Suprapubic skin (tissue), 4 donors: ENCODE results near the gene ZIM2. TPM values are rescaled to one million over a fixed set of nuclear protein-coding genes. Genes with fewer than 3 reads are reported as not detected.

Experiments
- DNase-seq, 2 donors: peaks; one replicate each; pipeline ENCODE4 v3.0.0-alpha.2; 2019; ENCODE audit warnings: low spot score in 2 of 2
- H3K27ac ChIP-seq: fragments of 200-600 bp; sonication (generic); one replicate; pipeline ENCODE4 v1.5.1; 2019
- H3K27me3 ChIP-seq: fragments of 200-600 bp; sonication (generic); one replicate; pipeline ENCODE4 v1.5.1; 2019
- H3K36me3 ChIP-seq: fragments of 200-600 bp; sonication (generic); one replicate; pipeline ENCODE4 v1.5.1; 2019
- H3K4me1 ChIP-seq: fragments of 200-600 bp; sonication (generic); one replicate; pipeline ENCODE4 v1.5.1; 2019
- H3K4me3 ChIP-seq: fragments of 200-600 bp; sonication (generic); one replicate; pipeline ENCODE4 v1.5.1; 2019; ENCODE audit warnings: mild to moderate bottlenecking
- H3K9me3 ChIP-seq: fragments of 200-600 bp; sonication (generic); one replicate; pipeline ENCODE4 v1.5.1; 2019
- CTCF ChIP-seq, 2 donors: fragments of 200-600 bp in 1 of 2; fragments of 450-650 bp in 1 of 2; sonication (generic) in 1 of 2; IDR thresholded peaks; one replicate each; pipeline ENCODE4 v1.5.1; 2016 to 2019; ENCODE audit warnings: antibody characterized with exemption in 2 of 2, mild to moderate bottlenecking in 1 of 2, moderate library complexity in 1 of 2
- EP300 ChIP-seq: sonication (generic); formaldehyde crosslinking; IDR thresholded peaks from one replicate; pipeline ENCODE4 v1.6.1; 2017; ENCODE audit warnings: antibody characterized with exemption
- POLR2A ChIP-seq, 2 donors: fragments of 450-650 bp; IDR thresholded peaks; one replicate each; pipeline ENCODE4 v1.6.1; 2017; ENCODE audit warnings: antibody characterized with exemption in 2 of 2, mild to moderate bottlenecking in 2 of 2, moderate library complexity in 2 of 2
- POLR2AphosphoS5 ChIP-seq, 3 donors: sonication (generic); formaldehyde crosslinking; IDR thresholded peaks; one replicate each; pipeline ENCODE4 v1.6.1; 2017; ENCODE audit warnings: antibody characterized with exemption in 3 of 3
- WGBS: methylation state at CpG from one replicate; pipeline ENCODE4 v1.1.5; 2018; 5-methylcytosine and 5-hydroxymethylcytosine counted together
- total RNA-seq, 4 donors: library from RNA; depleted of rRNA; stranded (reverse); fragments of >200 nt; gene quantifications; one replicate each; pipeline ENCODE4 v1.1.0, GENCODE V29; 2016

ZIM2 gene
- total RNA-seq, 4 donors from 2014 or later = 0.72 TPM; not detected in 3

- Histone ChIP-seq H3K9me3 (peaks cover 9% of the 10 kb centered on the region), H3K4me3 (no peak overlapping the region), H3K27ac (no peak overlapping the region), H3K27me3 (no peaks in the 10 kb centered on the region), H3K36me3 (no peaks in the 10 kb centered on the region), H3K4me1 (peaks cover 5% of the 10 kb centered on the region)
- no peak for DNase-seq
- 53% methylated on average over 1 of the region's 1 CpG for WGBS
- TF ChIP-seq POLR2A (IDR thresholded peaks at IDR 0.05) (no peak), POLR2AphosphoS5 (IDR thresholded peaks at IDR 0.05) (no peak)
Measured at GRCh38 chr19:56764196-56764695, 76.3 kb downstream of the ZIM2 start.

GRCh38 chr19:56760842-56761241 lies 79.7 kb downstream of the ZIM2 start:
- Histone ChIP-seq H3K9me3 (peaks cover 17% of the 10 kb centered on the region), H3K36me3 (no peaks in the 10 kb centered on the region), H3K27me3 (no peaks in the 10 kb centered on the region), H3K27ac (no peak overlapping the region), H3K4me3 (no peak overlapping the region), H3K4me1 (peaks cover 5% of the 10 kb centered on the region)
- TF ChIP-seq POLR2A (IDR thresholded peaks at IDR 0.05) (no peak), POLR2AphosphoS5 (IDR thresholded peaks at IDR 0.05) (no peak), CTCF (IDR thresholded peaks at IDR 0.05) (no peak), EP300 (no peak)
- WGBS = 94% methylated on average over 10 of the region's 10 CpGs
- no peak for DNase-seq

- 70% methylated on average over 8 of the region's 8 CpGs for WGBS
- Histone ChIP-seq H3K36me3 (no peaks in the 10 kb centered on the region), H3K27ac (no peak overlapping the region), H3K4me3 (no peak overlapping the region), H3K9me3 (peaks cover 17% of the 10 kb centered on the region), H3K4me1 (no peaks in the 10 kb centered on the region), H3K27me3 (no peaks in the 10 kb centered on the region)
- TF ChIP-seq CTCF (IDR thresholded peaks at IDR 0.05) (no peak), POLR2A (IDR thresholded peaks at IDR 0.05) (no peak), POLR2AphosphoS5 (IDR thresholded peaks at IDR 0.05) (no peak), EP300 (no peak)
- DNase-seq = no peak
Measured at GRCh38 chr19:56759531-56759930, 81.0 kb downstream of the ZIM2 start.

GRCh38 chr19:56751078-56751489 lies 89.4 kb downstream of the ZIM2 start:
- H3K36me3 ChIP-seq = no peaks in the 10 kb centered on the region
- no peaks in the 10 kb centered on the region for H3K4me1 ChIP-seq
- H3K4me3 ChIP-seq = no peak overlapping the region
- DNase-seq = no peak
- H3K27ac ChIP-seq = no peak overlapping the region
- no peaks in the 10 kb centered on the region for H3K9me3 ChIP-seq
- H3K27me3 ChIP-seq = no peaks in the 10 kb centered on the region
- WGBS = 9% methylated on average over 6 of the region's 6 CpGs
- no peak for TF ChIP-seq POLR2A (IDR thresholded peaks at IDR 0.05)
- no peak for TF ChIP-seq POLR2AphosphoS5 (IDR thresholded peaks at IDR 0.05)
- TF ChIP-seq EP300 = no peak
- TF ChIP-seq CTCF (IDR thresholded peaks at IDR 0.05) = no peak

GRCh38 chr19:56750658-56751057 lies 89.9 kb downstream of the ZIM2 start:
- no peaks in the 10 kb centered on the region for H3K27me3 ChIP-seq
- no peaks in the 10 kb centered on the region for H3K4me1 ChIP-seq
- 76% methylated on average over 11 of the region's 11 CpGs for WGBS

GRCh38 chr19:56748378-56748777 lies 92.1 kb downstream of the ZIM2 start:
- Histone ChIP-seq H3K4me3 (no peak overlapping the region), H3K36me3 (no peaks in the 10 kb centered on the region), H3K4me1 (no peaks in the 10 kb centered on the region), H3K9me3 (no peaks in the 10 kb centered on the region), H3K27ac (no peak overlapping the region), H3K27me3 (no peaks in the 10 kb centered on the region)
- WGBS = 16% methylated on average over 5 of the region's 5 CpGs
- DNase-seq = no peak
- peak in 1 of 2 donors; percentile 26 for TF ChIP-seq CTCF (IDR thresholded peaks at IDR 0.05)
- no peak for TF ChIP-seq POLR2A (IDR thresholded peaks at IDR 0.05)
- TF ChIP-seq EP300 = no peak

More at GRCh38 chr19:56750658-56751057, 89.9 kb downstream of the ZIM2 start:
- Histone ChIP-seq H3K36me3 (no peaks in the 10 kb centered on the region), H3K27ac (no peak overlapping the region), H3K4me3 (no peak overlapping the region), H3K9me3 (no peaks in the 10 kb centered on the region)
- TF ChIP-seq POLR2AphosphoS5 (IDR thresholded peaks at IDR 0.05) = no peak
- no peak for DNase-seq
